Left lobe of liver (tissue), 2 donors: ENCODE results near the gene ISLR. TPM values are rescaled to one million over a fixed set of nuclear protein-coding genes. Genes with fewer than 3 reads are reported as not detected.
"Not testable (repeated sequence)": the region's sequence is repeated elsewhere in the genome, so short reads cannot be mapped to it uniquely, and the experiment has no call there.

Experiments
- ATAC-seq: fragments of 200-7000 bp; cut with Tn5 transposase; one replicate; pipeline ENCODE4 v1.9.1; 2020; ENCODE audit warnings: mild to moderate bottlenecking, moderate library complexity
- DNase-seq: peaks from one replicate; pipeline ENCODE4 v3.0.0-alpha.2; 2020; ENCODE audit warnings: low spot score
- total RNA-seq: library from RNA; stranded (reverse); gene quantifications from one replicate; pipeline ENCODE4 v1.2.1, GENCODE V29; 2021
- donor health status: DM: no; HTN: no; CAD: no; lungs with moderate emphysema.
- donor health status: DM: no; HTN: yes; CAD: no.

The ISLR gene
- total RNA-seq, 1 donor from 2014 or later: 2.3 TPM

DNA sequence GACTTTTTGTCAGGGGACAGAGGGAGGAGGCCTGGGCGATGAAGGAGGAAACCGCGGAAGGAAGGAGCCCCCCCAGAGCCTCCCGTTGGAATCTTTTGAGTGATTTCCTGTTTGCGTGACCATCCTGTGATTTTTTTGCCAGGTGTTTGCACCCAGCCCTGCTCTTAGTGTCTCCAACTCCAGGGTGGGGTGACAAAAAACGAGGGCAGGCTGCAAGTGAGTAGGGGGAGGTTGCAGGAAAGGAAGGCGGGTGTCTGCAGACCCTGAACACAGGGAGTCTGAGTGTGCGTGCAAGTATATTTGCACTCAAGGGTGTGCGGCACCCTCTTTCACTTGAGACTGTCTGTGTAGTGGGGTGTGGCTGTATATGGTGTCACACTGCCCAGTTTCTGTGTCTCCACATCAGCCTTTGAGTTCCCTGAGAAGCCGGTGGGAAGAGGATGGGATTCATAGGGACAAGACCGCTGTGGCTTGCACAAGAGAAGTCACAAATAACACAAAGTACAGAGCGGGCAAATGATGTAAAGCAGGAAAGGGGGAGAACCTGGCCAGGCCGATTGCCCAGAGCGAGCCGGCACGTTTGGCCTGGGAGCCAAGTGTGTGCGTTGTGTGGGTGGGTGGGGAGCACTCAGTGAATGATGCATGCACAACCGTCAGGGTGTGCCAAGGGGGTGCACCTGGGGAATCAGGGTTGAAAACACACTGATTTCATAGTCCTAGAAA is 36.5 kb upstream of the ISLR start:
- DNase-seq (no peak), ATAC-seq (no peak)

DNA sequence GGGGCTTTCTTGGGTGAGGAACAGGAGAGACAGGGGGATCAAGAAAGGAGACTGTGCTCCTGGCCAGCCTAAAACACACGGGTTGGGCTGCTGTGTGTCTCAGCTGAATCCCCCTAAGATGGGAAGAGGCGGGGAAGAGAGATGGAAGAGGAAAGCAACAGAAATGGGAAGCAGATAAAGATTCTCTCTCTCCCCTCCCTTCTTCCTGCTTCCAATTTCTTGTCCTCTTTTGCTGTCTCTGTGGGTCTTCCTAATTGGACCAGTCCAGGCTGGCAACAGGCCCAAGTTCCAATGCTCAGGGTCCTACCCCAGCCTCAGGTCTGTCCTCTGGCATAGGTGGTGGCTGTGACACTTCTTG is 36.0 kb upstream of the ISLR start:
- DNase-seq: no peak
- no peak for ATAC-seq

- DNase-seq (no peak), ATAC-seq (no peak)
Observed at GRCh38 chr15:74138642-74139041, 34.9 kb upstream of the ISLR start.

- ATAC-seq: no peak
- DNase-seq: no peak
Observed at GRCh38 chr15:74141591-74141990, 31.9 kb upstream of the ISLR start.

DNA sequence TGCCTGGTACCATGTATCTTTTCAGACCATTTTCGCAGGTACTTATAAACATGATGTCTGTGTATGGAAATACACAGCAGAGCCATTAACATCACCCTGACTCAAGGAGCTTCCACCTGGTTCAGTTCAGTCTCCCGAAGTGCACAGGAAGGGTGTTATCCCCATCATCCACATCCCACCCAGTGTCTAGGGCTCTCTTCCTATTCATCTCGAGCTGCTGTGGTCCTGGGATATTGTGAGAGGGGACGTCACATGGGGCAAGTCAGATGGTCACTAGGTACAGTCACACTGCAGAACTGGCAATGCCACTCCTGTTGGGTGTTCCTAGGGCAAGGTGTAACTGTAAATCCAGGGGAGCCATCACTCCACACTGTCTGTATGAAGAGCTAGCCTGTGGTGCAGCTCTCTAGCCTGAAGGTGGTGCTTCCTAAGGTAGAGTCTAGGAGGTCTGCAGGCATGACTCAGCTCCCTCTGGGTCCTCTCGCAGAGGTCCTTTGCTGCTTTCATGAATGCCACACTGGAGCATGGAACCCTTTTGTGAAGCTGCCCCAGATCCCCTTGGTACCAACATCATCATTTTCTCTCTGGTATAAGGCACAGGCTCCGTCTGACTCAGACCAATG is 29.2 kb upstream of the ISLR start:
- DNase-seq (no peak), ATAC-seq (no peak)

- DNase-seq: no peak
- no peak for ATAC-seq
Observed at GRCh38 chr15:74146277-74146800, 27.2 kb upstream of the ISLR start.

- DNase-seq (no peak), ATAC-seq (no peak)
Observed at GRCh38 chr15:74147051-74147450, 26.5 kb upstream of the ISLR start.

GRCh38 chr15:74155766-74156417 is 17.6 kb upstream of the ISLR start:
- no peak for ATAC-seq
- no peak for DNase-seq

- no peak for ATAC-seq
- DNase-seq: no peak
Observed at GRCh38 chr15:74156678-74157411, 16.7 kb upstream of the ISLR start.

GRCh38 chr15:74157868-74158827 is 15.4 kb upstream of the ISLR start:
- no peak for DNase-seq
- ATAC-seq: no peak

DNA sequence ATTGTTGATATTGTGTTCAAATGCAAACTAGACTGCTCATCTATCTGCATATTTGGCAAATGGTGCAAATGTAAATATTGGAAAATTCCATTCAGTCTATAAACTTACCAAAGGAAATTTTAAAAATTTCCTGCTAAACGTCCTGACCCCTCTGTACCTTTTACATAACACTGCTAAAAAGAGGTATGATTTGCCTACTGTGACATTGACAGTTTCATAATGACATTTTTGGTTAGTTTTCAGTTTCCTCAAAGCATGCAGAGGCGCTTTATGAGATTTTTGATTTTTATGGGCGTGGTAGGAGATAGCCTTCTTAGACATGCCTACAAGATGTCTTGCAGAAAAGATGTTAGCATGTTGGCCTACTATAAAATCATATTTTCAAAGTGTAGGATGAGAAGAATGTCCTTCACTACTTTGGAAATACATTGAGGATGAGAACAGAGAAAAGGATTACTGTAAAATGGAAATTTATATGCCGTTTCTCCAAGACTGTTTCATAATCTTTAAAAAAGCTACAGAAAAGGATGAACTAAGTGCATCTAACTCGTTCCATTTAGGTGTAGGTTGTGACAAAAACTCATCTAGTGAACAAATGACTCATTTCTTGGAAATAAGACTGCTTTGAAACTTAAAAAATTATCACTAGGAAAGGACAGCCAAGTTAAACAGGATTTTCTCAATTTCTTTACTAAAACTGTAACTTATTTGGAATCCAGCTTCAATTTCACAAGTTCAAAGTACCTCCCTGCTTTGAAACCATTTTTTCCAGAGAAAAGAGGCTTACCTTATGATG is 14.5 kb upstream of the ISLR start:
- no peak for ATAC-seq

GRCh38 chr15:74159773-74160172 is 13.7 kb upstream of the ISLR start:
- ATAC-seq (no peak), DNase-seq (no peak)

More for the DNA sequence above, 14.5 kb upstream of the ISLR start:
- DNase-seq: no peak

DNA sequence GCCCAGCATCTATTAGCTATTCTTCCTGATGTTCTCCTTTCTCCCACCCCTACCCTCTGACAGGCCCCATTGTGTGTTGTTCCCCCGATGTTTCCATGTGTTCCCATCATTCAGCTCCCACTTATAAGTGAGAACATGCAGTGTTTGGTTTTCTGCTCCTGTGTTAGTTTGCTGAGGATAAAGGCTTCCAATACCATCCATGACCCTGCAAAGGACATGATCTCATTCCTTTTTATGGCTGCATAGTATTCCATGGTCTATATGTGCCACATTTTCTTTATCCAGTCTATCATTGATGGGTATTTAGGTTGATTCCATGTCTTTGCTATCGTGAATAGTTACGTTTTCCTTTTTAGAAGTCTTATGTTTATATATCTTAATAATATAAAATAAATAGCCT is 13.1 kb upstream of the ISLR start:
- DNase-seq, ATAC-seq: not testable (repeated sequence)

DNA sequence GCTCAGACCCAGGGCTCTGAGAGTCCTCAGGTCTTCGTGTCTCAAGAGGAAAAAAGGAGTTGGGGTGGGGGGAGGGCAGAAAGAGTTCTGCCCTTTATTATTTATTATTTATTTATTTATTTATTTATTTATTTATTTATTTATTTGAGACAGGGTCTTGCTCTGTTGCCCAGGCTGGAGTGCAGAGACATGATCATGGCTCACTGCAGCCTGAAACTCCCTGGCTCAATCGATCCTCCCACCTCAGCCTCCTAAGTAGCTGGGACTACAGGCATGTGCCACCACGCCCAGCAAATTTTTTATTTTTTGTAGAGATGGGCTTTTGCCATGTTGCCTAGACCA is 11.3 kb upstream of the ISLR start:
- DNase-seq, ATAC-seq: not testable (repeated sequence)

- ATAC-seq (no peak), DNase-seq (no peak)
Observed at GRCh38 chr15:74165461-74165860, 8.0 kb upstream of the ISLR start.

DNA sequence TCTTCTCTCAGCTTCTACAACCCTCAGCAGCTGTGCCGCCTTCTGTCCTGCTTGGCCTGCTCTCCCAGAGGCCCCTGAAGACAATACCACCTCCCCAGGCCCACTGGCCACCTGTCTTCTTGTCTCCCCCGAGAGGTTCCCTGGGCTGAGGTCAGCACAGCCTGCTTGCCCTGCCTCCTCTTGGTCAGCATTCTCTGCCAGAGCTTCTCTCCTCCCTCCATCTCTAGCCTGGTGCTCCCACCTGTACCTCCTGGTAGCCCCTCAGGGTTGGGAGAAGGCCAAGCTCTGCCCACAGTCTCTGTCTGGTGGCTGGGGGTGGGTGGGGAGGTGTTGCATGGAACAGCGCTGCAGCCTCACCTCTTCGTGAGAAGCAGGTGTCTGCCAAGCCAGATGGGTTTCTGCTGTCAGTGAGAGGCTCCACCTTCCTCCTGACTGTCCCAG is 5.6 kb upstream of the ISLR start:
- no peak for ATAC-seq
- DNase-seq: peak; percentile 44

- ATAC-seq (no peak), DNase-seq (peak; percentile 35)
Observed at GRCh38 chr15:74168711-74169126, 4.8 kb upstream of the ISLR start.

- DNase-seq (no peak), ATAC-seq (no peak)
Observed at GRCh38 chr15:74170071-74170844, 3.3 kb upstream of the ISLR start.
